GM12891 (cell line): ENCODE data around the gene KLHL42.

Experiments
- POLR2A ChIP-seq: IDR thresholded peaks from 2 replicates; pipeline ENCODE4 v1.6.1; 2011; ENCODE audit warnings: low read depth, low read length, control low read depth
- POLR2AphosphoS5 ChIP-seq: IDR thresholded peaks from 2 replicates; pipeline ENCODE4 v1.6.1; 2011; ENCODE audit warnings: low read depth, low read length, control low read depth
- POU2F2 ChIP-seq: IDR thresholded peaks from 2 replicates; pipeline ENCODE4 v1.6.1; 2011; ENCODE audit warnings: low read depth, mild to moderate bottlenecking, control low read depth, low read length, moderate library complexity
- TAF1 ChIP-seq: IDR thresholded peaks from 2 replicates; pipeline ENCODE4 v1.6.1; 2011; ENCODE audit warnings: low read depth, low read length, control low read depth

- TF ChIP-seq POLR2A (no peak), TAF1 (no peak), POLR2AphosphoS5 (no peak), POU2F2 (no peak)
Observed at GRCh38 chr12:27732281-27732680, 47.8 kb upstream of the KLHL42 start.
